HG03469 (cell line): Measurements from ENCODE around the gene PDGFA.

Experiments
- ATAC-seq: cut with Tn5 transposase; IDR thresholded peaks from one replicate; pipeline ENCODE4 v1.9.1; 2021; ENCODE audit warnings: mild to moderate bottlenecking, moderate library complexity, moderate number of reproducible peaks; ENCODE audit not compliant: unreplicated experiment

The PDGFA gene

GRCh38 chr7:517774-518629 lies 1.6 kb downstream of the PDGFA start:
- ATAC-seq = no peak

GRCh38 chr7:516606-517456 lies 2.8 kb downstream of the PDGFA start:
- no peak for ATAC-seq

- ATAC-seq = no peak
These were observed 3.4 kb downstream of the PDGFA start for GRCh38 chr7:516216-516605.

- ATAC-seq = no peak
These were observed 4.0 kb downstream of the PDGFA start for GRCh38 chr7:515628-516027.

GRCh38 chr7:514651-515598 lies 4.7 kb downstream of the PDGFA start:
- ATAC-seq = no peak

- ATAC-seq = no peak
These were observed 5.4 kb downstream of the PDGFA start for GRCh38 chr7:514242-514641.

GRCh38 chr7:513521-514166 lies 6.0 kb downstream of the PDGFA start:
- ATAC-seq = no peak

GRCh38 chr7:512541-513311 lies 6.9 kb downstream of the PDGFA start:
- no peak for ATAC-seq

- no peak for ATAC-seq
These were observed 7.5 kb downstream of the PDGFA start for GRCh38 chr7:512146-512510.

- ATAC-seq = no peak
These were observed 8.0 kb downstream of the PDGFA start for GRCh38 chr7:511476-512145.

GRCh38 chr7:510782-511281 lies 8.8 kb downstream of the PDGFA start:
- ATAC-seq = no peak

GRCh38 chr7:510131-510481 lies 9.5 kb downstream of the PDGFA start:
- ATAC-seq = no peak

- no peak for ATAC-seq
These were observed 10.1 kb downstream of the PDGFA start for GRCh38 chr7:509426-510130.

- no peak for ATAC-seq
These were observed 11.0 kb downstream of the PDGFA start for GRCh38 chr7:508461-509170.

GRCh38 chr7:507623-508300 lies 11.9 kb downstream of the PDGFA start:
- ATAC-seq = no peak

- ATAC-seq = no peak
These were observed 12.6 kb downstream of the PDGFA start for GRCh38 chr7:506921-507622.

- ATAC-seq = no peak
These were observed 13.2 kb downstream of the PDGFA start for GRCh38 chr7:506391-506831.
